ENCODE measurements around the gene GAS7.

The GAS7 gene

GRCh38 chr17:10114931-10115535 is 83.4 kb downstream of the GAS7 start:
- POLR2A ChIA-PET: interaction anchor here (0.7 kb wide), 1 partner anchor 10 kb away, joined by 3 read pairs; no protein-coding TSS in a partner anchor
- no peak for DNase-seq (ENCODE audit: extremely low spot score)
- TF ChIP-seq LEF1 (IDR thresholded peaks at IDR 0.05; ENCODE audit: borderline replicate concordance): no peak
- TF ChIP-seq ARNT (IDR thresholded peaks at IDR 0.05): no peak
- TF ChIP-seq TARDBP (IDR thresholded peaks at IDR 0.05): no peak
- no peak for TF ChIP-seq SUZ12 (IDR thresholded peaks at IDR 0.05)
- TF ChIP-seq FOXK2 (IDR thresholded peaks at IDR 0.05): no peak
- TF ChIP-seq SP1 (IDR thresholded peaks at IDR 0.05): no peak
- no peak for TF ChIP-seq L3MBTL2 (conservative IDR thresholded peaks at IDR 0.05)
- CTCF ChIA-PET: no interaction called here

DNA sequence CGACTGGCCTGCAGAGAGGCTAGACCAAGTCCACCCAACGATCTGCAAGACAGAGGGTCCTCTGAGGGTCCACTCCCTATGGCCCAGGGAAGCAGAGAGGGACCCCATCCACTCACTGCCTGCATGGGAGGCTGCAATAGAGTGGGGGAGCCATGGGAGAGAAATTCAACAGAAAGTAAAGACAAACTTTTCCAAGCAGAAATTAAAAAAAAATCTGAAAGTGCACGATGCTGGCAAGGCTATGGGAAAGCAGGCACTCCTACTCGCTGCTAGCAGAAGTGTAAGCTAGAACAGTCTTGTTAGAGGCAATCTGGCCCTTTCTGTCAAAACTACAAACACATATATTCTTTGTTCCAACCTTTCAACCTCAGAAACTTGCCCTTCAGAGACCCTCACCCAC is 85.4 kb downstream of the GAS7 start:
- ChIA-PET POLR2A (no interaction called here), CTCF (no interaction called here)
- no peak for DNase-seq (ENCODE audit: extremely low spot score)
- TF ChIP-seq FOXA1 (IDR thresholded peaks at IDR 0.05) (no peak), HDGF (IDR thresholded peaks at IDR 0.05; ENCODE audit: borderline replicate concordance) (no peak), BHLHE40 (IDR thresholded peaks at IDR 0.05; ENCODE audit: borderline replicate concordance) (no peak), FOXM1 (IDR thresholded peaks at IDR 0.05; ENCODE audit: borderline replicate concordance) (no peak), PKNOX1 (IDR thresholded peaks at IDR 0.05) (no peak), ELF4 (IDR thresholded peaks at IDR 0.05) (no peak), L3MBTL2 (conservative IDR thresholded peaks at IDR 0.05) (no peak), CTBP1 (IDR thresholded peaks at IDR 0.05; ENCODE audit: borderline replicate concordance) (no peak), NFRKB (IDR thresholded peaks at IDR 0.05) (no peak), TARDBP (IDR thresholded peaks at IDR 0.05) (no peak), ARNT (IDR thresholded peaks at IDR 0.05) (no peak), SUZ12 (IDR thresholded peaks at IDR 0.05) (no peak), SP1 (IDR thresholded peaks at IDR 0.05) (no peak), FOXK2 (IDR thresholded peaks at IDR 0.05) (no peak), LEF1 (IDR thresholded peaks at IDR 0.05; ENCODE audit: borderline replicate concordance) (no peak), ZNF384 (IDR thresholded peaks at IDR 0.05) (no peak)

GRCh38 chr17:10111907-10112452 is 86.4 kb downstream of the GAS7 start:
- DNase-seq (ENCODE audit: extremely low spot score): no peak
- POLR2A ChIA-PET: no interaction called here
- TF ChIP-seq LEF1 (IDR thresholded peaks at IDR 0.05; ENCODE audit: borderline replicate concordance) (no peak), L3MBTL2 (conservative IDR thresholded peaks at IDR 0.05) (no peak), SUZ12 (IDR thresholded peaks at IDR 0.05) (no peak), FOXA1 (IDR thresholded peaks at IDR 0.05) (no peak), PKNOX1 (IDR thresholded peaks at IDR 0.05) (no peak), FOXK2 (IDR thresholded peaks at IDR 0.05) (no peak), TARDBP (IDR thresholded peaks at IDR 0.05) (no peak), ZNF384 (IDR thresholded peaks at IDR 0.05) (no peak), ELF4 (IDR thresholded peaks at IDR 0.05) (no peak), HDGF (IDR thresholded peaks at IDR 0.05; ENCODE audit: borderline replicate concordance) (no peak), CTBP1 (IDR thresholded peaks at IDR 0.05; ENCODE audit: borderline replicate concordance) (no peak), FOXM1 (IDR thresholded peaks at IDR 0.05; ENCODE audit: borderline replicate concordance) (no peak), SP1 (IDR thresholded peaks at IDR 0.05) (no peak), ARNT (IDR thresholded peaks at IDR 0.05) (no peak), NFRKB (IDR thresholded peaks at IDR 0.05) (no peak)
- CTCF ChIA-PET: no interaction called here

DNA sequence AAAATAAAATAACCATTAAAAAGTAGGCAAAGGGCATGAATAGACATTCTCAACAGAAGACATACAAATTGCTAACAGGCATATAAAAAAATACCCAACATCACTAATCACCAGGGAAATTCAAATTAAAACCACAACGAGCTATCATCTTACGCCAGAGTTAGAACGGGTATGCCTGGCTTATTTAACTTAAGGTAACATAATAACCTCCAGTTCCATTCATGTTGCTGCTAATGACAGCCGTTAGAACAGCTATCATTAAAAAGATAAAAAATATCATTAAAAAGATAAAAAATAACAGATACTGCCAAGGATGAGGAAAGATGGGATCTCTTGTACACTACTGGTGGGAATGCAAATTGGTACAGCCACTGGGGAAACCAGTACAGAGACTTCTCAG is 89.3 kb downstream of the GAS7 start:
- ChIA-PET CTCF (no interaction called here), POLR2A (no interaction called here)

More for the DNA sequence above, 89.3 kb downstream of the GAS7 start:
- TF ChIP-seq NFRKB (IDR thresholded peaks at IDR 0.05) (no peak), L3MBTL2 (conservative IDR thresholded peaks at IDR 0.05) (no peak), TARDBP (IDR thresholded peaks at IDR 0.05) (no peak), FOXM1 (IDR thresholded peaks at IDR 0.05; ENCODE audit: borderline replicate concordance) (no peak), CTBP1 (IDR thresholded peaks at IDR 0.05; ENCODE audit: borderline replicate concordance) (no peak), SUZ12 (IDR thresholded peaks at IDR 0.05) (no peak), SP1 (IDR thresholded peaks at IDR 0.05) (no peak), LEF1 (IDR thresholded peaks at IDR 0.05; ENCODE audit: borderline replicate concordance) (no peak), HDGF (IDR thresholded peaks at IDR 0.05; ENCODE audit: borderline replicate concordance) (no peak), FOXK2 (IDR thresholded peaks at IDR 0.05) (no peak), BHLHE40 (IDR thresholded peaks at IDR 0.05; ENCODE audit: borderline replicate concordance) (no peak), ZNF384 (IDR thresholded peaks at IDR 0.05) (no peak), ARNT (IDR thresholded peaks at IDR 0.05) (no peak), PKNOX1 (IDR thresholded peaks at IDR 0.05) (no peak), FOXA1 (IDR thresholded peaks at IDR 0.05) (no peak), ELF4 (IDR thresholded peaks at IDR 0.05) (no peak)
- no peak for DNase-seq (ENCODE audit: extremely low spot score)
